ENCODE measurements around the gene ALB. TPM values are rescaled to one million over a fixed set of nuclear protein-coding genes. Genes with fewer than 3 reads are reported as not detected.

Gene ALB
- total RNA-seq, 1 experiment from 2014 or later: 23.4 TPM

- TF ChIP-seq AFF4 (CRISPR knock-in tag; IDR thresholded peaks at IDR 0.05; ENCODE audit: borderline replicate concordance) (no peak), RORB (CRISPR knock-in tag; IDR thresholded peaks at IDR 0.05) (no peak), ZBTB21 (CRISPR knock-in tag; IDR thresholded peaks at IDR 0.05; ENCODE audit: borderline replicate concordance) (no peak), ZNF532 (CRISPR knock-in tag; IDR thresholded peaks at IDR 0.05; ENCODE audit: borderline replicate concordance) (no peak), ZNF396 (CRISPR knock-in tag; IDR thresholded peaks at IDR 0.05; ENCODE audit: borderline replicate concordance) (no peak)
These were observed 15.3 kb downstream of the ALB start (continued) for GRCh38 chr4:73419106-73420038.

- no peaks in the 10 kb centered on the region for H3K27me3 Mint-ChIP-seq (ENCODE audit: low read depth)
- TF ChIP-seq ZNF219 (CRISPR knock-in tag; IDR thresholded peaks at IDR 0.05; ENCODE audit: borderline replicate concordance) (no peak), E2F1 (CRISPR knock-in tag; IDR thresholded peaks at IDR 0.05) (no peak), NFYB (CRISPR knock-in tag; conservative IDR thresholded peaks at IDR 0.05; ENCODE audit: low read depth) (no peak), NR3C1 (CRISPR knock-in tag; conservative IDR thresholded peaks at IDR 0.05; ENCODE audit: low read depth) (no peak), SMAD4 (CRISPR knock-in tag; IDR thresholded peaks at IDR 0.05) (no peak), IRF2 (CRISPR knock-in tag; IDR thresholded peaks at IDR 0.05; ENCODE audit: borderline replicate concordance, low read depth) (no peak), ZNF263 (CRISPR knock-in tag; IDR thresholded peaks at IDR 0.05; ENCODE audit: low read depth) (no peak), ZNF416 (CRISPR knock-in tag; IDR thresholded peaks at IDR 0.05) (no peak), TEAD1 (CRISPR knock-in tag; IDR thresholded peaks at IDR 0.05) (no peak), MYBL2 (CRISPR knock-in tag; IDR thresholded peaks at IDR 0.05) (no peak), ZMAT4 (CRISPR knock-in tag; IDR thresholded peaks at IDR 0.05) (no peak), ELF4 (CRISPR knock-in tag; IDR thresholded peaks at IDR 0.05; ENCODE audit: low read depth) (no peak), TEAD4 (CRISPR knock-in tag; IDR thresholded peaks at IDR 0.05) (no peak), NFE2L1 (CRISPR knock-in tag; IDR thresholded peaks at IDR 0.05) (no peak), ZNF396 (CRISPR knock-in tag; IDR thresholded peaks at IDR 0.05; ENCODE audit: borderline replicate concordance) (no peak)
- H3K36me3 Mint-ChIP-seq: no peaks in the 10 kb centered on the region
- ATAC-seq (no peak), DNase-seq (ENCODE audit: low spot score) (no peak)
- CTCF ChIA-PET: no interaction called here
- POLR2A ChIA-PET: no interaction called here
- H3K4me1 Mint-ChIP-seq: peaks cover 3% of the 10 kb centered on the region; the same call in 1 of the 2 replicates
- no peaks in the 10 kb centered on the region for H3K9me3 Mint-ChIP-seq
- no peak overlapping the region for H3K4me3 Mint-ChIP-seq
- H3K27ac Mint-ChIP-seq: no peak overlapping the region
These were observed 16.5 kb downstream of the ALB start for GRCh38 chr4:73420615-73421014.
